GM19351 (cell line): ENCODE data around the gene CAT.

ENCODE experiments used
- ATAC-seq: cut with Tn5 transposase; IDR thresholded peaks from one replicate; pipeline ENCODE4 v1.9.1; 2021; ENCODE audit warnings: mild to moderate bottlenecking, moderate library complexity; ENCODE audit not compliant: unreplicated experiment

CAT gene

DNA sequence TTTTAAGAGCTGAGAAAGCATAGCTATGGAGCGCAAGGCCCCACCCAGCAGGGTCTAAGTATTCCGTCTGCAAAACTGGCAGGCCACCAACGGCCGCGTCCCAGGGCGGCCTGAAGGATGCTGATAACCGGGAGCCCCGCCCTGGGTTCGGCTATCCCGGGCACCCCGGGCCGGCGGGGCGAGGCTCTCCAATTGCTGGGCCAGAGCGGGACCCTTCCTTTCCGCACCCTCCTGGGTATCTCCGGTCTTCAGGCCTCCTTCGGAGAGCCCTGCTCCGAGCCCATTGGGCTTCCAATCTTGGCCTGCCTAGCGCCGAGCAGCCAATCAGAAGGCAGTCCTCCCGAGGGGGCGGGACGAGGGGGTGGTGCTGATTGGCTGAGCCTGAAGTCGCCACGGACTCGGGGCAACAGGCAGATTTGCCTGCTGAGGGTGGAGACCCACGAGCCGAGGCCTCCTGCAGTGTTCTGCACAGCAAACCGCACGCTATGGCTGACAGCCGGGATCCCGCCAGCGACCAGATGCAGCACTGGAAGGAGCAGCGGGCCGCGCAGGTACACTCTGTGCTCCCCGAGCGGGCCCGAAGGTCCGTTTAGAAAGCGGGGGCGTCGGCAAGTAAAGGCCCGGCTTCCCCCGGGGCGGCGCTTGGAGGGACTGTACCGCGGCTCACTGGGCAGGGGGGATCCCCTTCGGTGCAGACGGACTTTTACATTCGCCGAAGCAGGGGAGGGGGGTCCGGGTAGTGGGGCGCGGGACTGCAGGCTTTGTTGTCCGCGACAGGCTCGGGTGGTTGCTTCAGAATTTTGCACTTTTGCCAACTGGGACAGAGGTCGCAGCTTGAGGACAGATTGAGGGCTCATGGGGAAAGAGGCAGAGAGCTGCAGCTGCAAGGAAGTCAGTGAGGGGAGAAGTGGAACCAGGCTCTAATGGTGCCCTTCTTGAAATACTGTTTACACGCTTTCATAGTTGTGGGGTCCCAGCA, at the start of gene CAT:
Gene CAT (plus strand): TSS at position 406 of the 979 bp plus-strand sequence. CDS start 80 bp downstream, at position 486.
- ATAC-seq: peak; percentile 96

DNA sequence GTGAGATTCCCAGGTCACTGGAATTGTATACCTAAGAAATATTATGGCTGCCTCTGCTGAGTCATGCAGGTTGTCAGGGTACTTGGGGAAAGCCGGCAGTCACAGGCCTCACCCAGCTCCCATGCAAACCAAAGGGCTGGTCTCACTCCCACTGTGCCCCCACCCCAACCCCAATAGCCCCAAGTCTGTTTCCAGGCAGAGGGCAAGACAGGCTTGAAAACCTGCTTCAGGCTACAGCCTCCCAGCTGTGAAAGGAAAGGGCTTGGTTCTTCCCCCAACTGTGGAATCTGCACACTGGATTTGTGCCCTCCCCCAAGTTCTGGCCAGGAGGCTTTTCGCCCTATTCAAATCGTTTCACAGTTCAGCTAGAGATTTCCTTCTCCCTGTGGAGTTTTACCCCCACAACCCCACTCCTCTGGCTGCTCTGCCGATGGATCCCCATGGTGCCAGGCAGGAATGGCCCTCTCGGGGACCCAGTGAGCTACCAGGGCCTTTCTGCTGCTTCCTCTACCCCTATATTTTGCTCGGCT, 43.9 kb upstream of the CAT start:
- ATAC-seq: no peak

DNA sequence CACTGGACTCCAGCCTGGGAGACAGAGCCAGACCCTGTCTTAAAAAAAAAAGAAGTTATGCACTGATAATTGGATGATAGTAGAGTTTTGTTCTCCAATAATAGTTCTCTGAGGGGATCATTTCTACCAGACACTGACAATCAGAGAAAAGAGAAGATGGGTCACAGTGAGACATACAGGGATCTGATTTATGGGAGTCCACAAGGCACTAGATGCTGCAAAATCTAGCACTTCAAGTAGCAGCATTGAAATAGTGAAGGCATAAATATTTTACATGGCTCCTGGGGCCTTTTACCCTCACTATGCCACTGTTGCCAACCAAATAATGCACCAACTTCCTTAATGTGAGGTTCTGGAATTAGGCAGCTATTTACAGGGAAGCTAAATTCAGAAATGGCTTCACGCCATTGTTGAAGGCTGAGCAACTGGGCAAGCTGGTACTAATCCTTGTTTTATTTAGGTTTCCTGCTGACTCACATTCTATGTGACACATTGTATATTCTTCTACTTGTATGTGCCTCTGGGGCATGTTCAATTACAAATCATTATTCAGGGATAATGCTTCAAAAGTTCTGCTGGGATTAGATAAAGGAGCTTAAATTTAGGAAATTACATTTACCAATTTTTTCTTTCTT, 42.7 kb upstream of the CAT start:
- no peak for ATAC-seq

DNA sequence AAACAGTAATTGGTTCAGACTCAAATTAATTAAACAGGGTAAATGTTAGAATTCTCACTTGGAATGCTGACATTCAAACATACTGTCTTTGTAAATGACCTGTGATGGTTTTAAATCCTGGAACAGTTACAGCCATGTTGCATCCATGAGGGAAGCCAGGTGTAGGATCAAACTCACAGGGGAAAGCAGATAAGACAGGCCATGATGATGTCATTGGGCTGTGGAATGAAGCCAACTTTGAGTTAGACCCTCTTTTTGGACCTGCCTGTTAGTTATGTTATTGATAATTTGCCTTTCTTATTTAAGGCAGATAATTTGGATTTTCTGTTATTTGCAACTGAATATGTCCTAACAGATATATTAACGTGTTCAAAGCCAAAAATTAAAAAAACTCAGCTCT, 41.6 kb upstream of the CAT start:
- ATAC-seq: no peak

DNA sequence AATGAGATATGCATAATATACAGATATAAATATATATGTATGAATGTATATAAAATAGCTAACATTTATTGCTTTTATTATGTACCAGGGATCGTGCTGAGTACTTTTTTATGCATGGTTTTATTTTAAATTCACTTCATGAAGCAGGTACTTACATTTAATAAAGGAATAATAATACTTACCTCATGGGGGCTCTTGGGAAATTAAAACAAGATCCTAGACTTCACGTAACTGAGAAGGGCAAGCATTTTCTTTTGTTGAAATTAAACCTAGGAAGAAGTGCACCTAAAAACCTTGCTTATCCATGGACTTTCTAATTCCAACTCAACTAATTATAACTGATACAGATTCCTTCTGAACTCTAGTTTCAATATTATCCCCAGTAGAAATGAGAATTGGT, 40.9 kb upstream of the CAT start:
- ATAC-seq: no peak

DNA sequence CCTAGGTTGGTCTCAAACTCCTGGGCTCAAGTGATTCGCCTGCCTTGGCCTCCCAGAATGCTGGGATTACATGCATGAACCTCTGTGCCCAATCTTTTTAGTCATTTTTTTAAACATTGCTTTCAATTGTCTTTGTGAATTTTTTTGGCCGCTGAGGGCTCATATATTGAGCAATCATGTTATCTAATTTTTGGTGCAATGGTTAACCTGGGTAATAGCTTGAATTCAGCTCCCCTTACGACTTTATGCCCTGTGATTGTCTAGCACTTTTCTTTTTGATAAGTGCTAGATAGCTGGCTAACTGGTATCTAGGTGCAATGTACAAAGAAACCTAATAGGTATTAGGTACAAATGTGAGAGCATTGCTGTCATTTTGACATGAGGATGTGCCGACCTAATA, 35.3 kb upstream of the CAT start:
- no peak for ATAC-seq

DNA sequence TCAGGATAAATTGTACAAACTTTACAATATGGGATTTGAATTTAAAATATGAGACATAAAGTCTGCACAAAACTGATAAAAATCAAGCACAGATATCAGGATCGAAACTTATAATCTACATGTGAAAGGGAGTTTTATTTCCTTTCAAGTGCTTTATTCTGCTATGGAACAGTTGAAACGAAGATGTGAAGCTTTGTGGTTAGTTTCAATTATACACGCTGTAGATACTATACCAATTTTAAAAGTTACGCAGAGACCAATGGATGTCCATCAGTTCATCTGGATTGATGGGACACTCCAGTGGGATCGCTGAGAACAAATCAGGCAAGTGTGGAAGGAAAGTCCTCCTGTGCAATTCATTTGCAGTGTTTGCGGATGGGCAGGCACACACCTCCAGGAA, 34.5 kb upstream of the CAT start:
- ATAC-seq: no peak

DNA sequence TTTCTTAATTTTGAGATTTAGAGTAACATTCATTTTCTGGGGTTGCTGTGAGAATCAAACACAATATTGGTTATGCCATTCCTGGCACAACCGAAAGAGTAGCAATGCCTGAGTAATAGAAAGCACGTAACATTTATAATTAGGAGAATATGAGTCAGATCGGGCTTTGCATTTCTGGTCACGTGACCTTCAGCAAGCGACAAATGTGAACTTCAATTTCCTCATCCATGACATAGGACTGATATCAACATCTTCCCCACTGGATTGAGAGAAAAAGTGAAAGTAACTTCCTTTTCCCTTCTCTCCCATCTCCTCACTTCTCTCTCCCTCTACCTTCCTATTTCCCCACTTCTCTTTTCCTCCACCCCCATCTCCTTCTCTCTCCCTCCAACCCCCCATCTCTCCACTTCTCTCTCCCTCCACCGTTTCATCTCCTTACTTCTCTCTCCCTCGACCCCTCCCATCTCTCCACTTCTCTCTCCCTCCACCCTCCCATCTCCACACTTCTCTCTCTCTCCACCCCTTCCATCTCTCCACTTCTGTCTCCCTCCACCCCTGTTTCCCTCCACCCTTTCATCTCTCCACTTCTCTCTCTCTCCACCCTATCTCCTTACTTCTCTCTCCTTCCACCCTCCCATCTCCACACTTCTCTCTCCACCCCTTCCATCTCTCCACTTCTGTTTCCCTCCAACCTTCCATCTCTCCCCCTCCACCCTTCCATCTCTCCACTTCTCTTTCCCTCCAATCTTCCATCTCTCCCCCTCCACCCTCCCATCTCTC, 33.5 kb upstream of the CAT start:
- ATAC-seq: no peak

DNA sequence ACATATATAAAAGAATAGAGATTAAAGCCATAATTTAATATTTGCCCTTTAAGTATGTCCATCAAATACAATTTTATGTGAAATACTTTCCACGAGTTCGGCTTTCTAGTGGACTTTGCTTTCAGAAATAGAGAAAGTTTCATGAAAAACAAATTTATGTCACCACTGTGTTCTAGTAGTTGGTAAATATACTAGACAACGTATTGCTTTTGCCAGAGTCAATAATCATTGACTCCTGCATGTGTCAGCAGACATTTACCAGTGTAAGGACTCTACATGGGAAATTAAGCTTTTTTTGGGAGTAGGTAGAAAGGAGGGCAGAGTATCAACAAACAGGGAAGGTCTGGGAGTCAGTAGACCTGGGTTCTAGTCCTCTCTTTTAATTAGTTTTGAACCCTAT, 32.3 kb upstream of the CAT start:
- no peak for ATAC-seq

DNA sequence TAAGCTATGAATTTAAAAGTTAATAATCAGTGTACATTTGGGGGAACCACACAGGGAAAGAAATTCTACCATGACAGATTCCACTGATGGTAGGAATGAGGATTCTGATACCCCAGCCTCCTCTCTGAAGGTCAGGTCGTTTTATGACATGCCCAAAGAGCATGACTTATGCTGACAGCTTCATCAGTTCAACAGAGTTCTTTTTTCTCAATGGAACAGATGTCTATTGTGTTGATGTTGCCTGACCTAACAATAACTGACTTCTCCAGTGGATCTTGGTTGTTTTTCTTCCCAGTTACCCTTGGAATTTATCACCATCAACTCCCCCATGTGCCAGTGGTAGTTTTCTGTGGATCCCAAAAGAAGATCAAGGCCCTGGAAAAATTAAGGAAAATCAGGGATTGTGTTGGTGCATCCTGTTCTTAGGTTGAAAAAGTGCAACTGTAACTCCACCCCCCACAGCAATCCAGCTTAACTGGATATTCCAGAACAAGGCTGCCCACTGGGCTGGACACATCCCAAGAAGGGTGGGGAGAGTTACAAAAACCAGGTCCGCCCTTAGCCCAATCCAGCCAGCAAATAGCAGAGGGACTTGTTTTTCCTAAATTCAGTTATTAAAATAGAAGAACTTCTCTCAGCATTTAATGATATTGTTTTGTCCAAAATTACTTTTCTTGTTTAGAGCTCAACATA, 31.5 kb upstream of the CAT start:
- ATAC-seq: no peak

DNA sequence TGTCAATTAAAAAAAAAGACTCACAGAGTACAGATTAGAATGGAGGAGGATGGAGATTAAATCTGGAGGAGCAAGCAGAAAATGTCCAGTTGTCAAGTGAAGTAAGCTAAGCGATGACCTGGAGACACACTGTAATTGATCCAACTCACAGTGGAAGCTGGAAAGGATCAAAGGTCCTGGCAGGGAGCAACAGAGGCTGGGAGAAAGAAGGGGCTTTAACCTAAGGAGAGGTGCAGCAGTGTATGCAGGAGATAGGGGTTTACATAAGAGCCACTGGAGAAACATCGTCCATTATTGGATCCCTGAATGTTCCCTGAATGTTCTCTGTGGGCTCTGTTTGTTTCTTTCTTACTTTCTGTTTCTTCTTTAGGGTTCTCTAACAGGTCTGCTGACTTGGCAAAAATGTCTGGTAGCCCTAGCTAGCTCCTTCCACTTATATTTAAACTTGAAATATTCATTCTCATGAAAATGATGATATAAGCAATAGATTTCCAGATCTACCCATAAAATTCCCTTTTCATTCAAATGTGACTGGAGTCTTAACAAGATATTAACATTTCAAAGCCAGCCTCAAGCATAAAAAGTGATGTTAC, 30.1 kb upstream of the CAT start:
- no peak for ATAC-seq

DNA sequence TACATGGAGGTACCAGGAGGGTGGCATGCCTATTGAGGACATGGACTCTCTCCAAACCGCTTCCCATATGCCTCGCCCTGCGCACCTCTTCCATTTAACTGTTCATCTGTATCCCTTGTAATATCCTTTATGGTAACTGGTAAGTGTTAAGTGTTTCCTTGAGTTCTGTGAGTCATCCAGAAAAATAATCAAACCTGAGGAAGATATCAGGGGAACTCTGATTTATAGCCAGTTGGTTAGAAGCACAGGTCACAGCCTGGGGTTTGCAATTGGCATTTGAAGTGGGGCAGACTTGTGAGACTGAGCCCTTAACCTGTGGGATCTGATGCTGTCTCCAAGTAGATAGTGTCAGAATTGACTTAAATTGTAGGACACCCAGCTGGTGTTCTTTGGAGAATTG, 27.6 kb upstream of the CAT start:
- ATAC-seq: no peak

DNA sequence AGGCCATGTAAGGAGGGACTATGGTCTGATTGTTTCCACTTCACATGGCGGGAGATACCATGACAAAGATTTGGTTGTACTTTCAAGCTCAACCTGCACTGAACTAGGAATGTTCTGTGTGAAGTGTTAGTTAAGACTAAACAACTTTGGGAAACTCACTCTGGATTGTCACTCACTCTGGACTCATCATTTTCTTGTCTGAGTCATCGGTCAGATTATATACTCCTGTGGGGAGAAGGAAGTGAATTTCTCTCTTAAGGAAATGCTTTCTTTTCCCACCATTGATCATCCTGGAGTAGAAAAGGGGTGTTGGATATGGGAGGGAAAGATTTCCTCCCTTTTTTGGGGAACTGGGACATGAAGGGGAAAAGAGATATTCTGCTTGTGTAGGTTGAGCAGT, 26.9 kb upstream of the CAT start:
- ATAC-seq: no peak

DNA sequence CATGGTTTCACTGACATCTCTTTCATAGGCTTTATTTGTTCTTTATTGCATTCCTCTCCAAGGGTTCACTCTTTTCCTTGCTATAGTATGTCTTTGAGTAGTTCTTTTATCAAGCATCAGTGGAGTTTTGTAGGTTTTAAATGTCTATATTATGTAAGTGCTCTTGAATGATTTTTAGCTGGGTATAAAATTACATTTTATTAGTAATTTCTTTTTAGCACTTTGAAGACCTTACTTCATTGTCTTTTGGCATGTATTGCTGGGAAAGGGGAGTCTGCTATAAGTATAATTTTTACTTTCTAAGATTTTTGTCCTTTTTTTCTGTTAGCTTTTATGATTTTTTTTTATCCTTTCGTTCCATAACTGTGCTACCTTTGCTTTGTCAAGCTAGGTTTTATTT, 25.5 kb upstream of the CAT start:
- ATAC-seq: no peak

DNA sequence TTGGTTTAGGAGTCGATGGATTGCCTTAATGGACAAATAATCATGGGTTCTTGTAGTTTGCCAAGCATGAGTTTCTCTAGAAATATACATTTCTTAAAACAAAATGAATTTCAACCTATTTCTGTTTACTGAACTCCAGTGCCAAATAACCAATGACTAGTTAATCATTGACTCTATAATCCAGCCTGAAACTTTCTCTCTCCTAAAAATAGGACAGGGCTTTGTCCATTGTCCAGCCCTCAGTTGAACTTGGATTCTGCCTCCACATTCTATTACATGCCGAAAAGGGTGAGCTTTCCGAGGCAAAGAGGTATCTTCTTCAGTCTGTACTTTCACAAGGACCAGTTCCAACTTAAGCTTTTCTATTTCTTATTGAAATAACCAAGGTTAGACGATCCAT, 23.2 kb upstream of the CAT start:
- no peak for ATAC-seq

DNA sequence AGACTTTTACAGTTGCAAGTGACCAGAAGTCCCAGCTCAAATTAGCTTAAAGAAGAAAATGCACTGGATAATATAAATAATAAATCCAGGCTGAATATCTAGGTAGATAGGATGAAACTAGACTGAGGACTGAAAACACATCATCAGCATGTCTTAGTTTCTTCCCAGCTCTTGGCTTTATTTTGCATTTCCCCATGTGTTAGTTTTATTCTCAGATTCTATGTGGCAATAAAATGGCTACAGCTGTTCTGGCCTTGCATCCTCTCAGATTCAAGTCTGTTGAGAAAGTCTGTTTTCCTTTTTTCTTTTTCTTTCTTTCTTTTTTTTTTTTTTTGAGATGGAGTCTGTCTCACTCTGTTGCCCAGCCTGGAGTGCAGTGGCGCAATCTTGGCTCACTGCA, 22.6 kb upstream of the CAT start:
- ATAC-seq: no peak

DNA sequence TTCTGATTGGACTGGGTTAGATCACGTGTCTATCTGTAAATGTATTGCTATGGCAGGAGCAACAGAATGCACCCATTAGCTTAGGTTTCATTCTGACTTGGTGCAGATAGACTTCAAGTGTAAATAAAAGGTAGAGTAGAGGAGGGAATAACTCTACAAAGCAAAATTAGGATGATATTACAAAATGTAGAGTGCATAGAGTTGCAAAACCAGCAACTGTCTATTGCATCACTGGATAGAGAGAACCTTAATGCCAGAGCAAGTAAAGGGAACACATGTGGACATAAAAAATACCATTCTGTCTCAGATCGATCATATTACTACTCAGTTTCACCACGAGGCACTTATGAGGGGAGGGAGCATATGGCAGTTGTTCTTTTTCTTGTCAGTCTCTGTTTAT, 22.0 kb upstream of the CAT start:
- no peak for ATAC-seq

DNA sequence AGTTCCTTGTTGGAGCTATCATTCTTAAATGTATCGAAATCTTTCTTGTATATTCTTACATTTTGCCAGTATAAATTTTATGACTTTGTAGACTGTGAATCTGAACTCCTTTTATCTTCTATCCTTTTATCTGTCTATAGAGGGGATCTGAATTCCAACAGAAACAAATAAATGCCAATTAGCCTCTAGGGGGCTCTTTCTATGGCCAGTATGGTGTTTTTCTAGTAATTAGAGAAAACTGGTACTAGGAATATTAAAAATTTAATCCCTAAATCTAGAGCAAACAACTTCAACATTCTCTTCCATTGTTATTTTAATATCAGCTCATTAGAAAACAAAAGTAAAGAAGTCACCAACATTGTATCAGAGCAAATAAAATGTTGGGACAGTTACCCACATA, 21.5 kb upstream of the CAT start:
- ATAC-seq: no peak

DNA sequence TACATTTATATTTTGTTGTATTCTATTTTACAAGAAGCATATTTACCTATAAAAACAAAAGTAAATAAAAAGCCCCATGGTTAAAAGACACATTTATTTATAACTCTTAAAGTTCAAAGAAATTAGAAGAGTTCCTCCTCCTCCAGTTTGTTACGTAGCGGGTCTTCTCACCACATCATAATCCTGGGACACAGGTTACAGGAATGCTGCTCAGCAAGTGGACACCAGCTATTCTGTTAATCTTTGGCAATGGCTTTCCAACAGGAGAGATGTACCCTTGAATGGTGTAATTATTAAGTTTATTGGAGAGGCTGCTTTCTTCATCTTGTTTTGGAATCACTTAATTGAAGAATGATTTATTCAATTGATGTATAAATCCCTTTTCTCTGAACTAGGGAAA, 19.6 kb upstream of the CAT start:
- no peak for ATAC-seq

DNA sequence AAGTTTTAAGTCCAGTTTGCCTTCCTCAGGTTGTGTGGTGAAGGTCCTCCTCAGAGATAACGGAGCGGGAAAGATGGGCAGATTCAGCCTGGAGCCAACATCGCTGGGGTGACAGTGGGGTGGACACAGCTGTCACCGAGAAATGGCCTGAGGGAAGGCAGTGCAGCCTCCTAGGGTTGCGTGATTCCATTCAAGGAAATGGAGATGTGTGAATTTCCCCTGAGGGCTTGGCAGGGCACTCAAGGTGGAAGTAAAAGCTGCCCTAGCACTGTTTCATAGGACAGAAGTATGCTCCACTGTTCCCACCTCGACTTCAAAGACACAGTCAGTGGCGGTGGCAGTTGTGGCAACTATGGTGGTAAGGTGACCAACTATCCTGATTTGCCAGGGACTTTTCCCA, 15.4 kb upstream of the CAT start:
- ATAC-seq: no peak
